Keratinocyte (primary cell): Measurements from ENCODE around the gene PALM3.

ENCODE experiments used
- EZH2 ChIP-seq: IDR thresholded peaks from one replicate; pipeline ENCODE4 v1.6.1; 2012; ENCODE audit warnings: inconsistent platforms, mild to moderate bottlenecking, low read length, moderate library complexity
- TF ChIP-seq, protein P1 (sequence below), 3 experiments: IDR thresholded peaks in 1 of 3; conservative IDR thresholded peaks in 1 of 3; optimal IDR thresholded peaks in 1 of 3; 2 replicates in 2 of 3; 3 replicates in 1 of 3; pipeline versions ENCODE3 to v1.5.1; 2011; ENCODE audit warnings: low read length in 3 of 3, mild to moderate bottlenecking in 3 of 3, moderate library complexity in 2 of 3, control low read depth in 1 of 3, inconsistent platforms in 1 of 3; ENCODE audit not compliant: insufficient read depth in 2 of 3; ENCODE audit errors: extremely low read depth in 1 of 3

DNA sequence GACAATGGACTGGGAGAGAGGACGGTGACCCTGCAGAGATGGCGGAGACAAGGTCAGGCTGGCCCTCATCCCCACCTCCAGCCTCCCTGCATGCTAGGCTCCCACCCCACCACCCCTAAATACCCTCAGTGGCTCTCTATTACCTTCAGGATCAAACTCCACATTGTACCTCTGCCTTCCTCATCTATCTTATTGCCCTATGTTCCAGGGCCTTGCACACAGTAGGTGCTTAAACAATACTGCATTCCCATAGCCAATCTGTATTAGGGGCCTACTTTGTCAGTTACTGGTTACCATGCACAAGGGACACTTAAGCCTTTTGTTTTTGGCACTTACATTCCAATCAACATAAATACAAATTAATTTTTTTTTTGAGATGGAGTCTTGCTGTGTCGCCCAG, 6.5 kb downstream of the PALM3 start:
- TF ChIP-seq, protein P1, sequence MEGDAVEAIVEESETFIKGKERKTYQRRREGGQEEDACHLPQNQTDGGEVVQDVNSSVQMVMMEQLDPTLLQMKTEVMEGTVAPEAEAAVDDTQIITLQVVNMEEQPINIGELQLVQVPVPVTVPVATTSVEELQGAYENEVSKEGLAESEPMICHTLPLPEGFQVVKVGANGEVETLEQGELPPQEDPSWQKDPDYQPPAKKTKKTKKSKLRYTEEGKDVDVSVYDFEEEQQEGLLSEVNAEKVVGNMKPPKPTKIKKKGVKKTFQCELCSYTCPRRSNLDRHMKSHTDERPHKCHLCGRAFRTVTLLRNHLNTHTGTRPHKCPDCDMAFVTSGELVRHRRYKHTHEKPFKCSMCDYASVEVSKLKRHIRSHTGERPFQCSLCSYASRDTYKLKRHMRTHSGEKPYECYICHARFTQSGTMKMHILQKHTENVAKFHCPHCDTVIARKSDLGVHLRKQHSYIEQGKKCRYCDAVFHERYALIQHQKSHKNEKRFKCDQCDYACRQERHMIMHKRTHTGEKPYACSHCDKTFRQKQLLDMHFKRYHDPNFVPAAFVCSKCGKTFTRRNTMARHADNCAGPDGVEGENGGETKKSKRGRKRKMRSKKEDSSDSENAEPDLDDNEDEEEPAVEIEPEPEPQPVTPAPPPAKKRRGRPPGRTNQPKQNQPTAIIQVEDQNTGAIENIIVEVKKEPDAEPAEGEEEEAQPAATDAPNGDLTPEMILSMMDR (optimal IDR thresholded peaks at IDR 0.05 in 1 of 3, IDR thresholded peaks at IDR 0.05 in 1 of 3, conservative IDR thresholded peaks at IDR 0.05 in 1 of 3; ENCODE audit: extremely low read depth in 1 of 3, insufficient read depth in 2 of 3, low read length in 3 of 3) = no peak
- TF ChIP-seq EZH2 = no peak
